GM18526 (cell line): ENCODE measurements around the gene GRIN3A.

Source experiments
- POLR2A ChIP-seq: IDR thresholded peaks from 3 replicates; pipeline ENCODE4 v1.6.1; 2011; ENCODE audit not compliant: insufficient read length; ENCODE audit errors: extremely low read depth

The GRIN3A gene

GRCh38 chr9:101579711-101580545 is 158.5 kb downstream of the GRIN3A start:
- no peak for TF ChIP-seq POLR2A

DNA sequence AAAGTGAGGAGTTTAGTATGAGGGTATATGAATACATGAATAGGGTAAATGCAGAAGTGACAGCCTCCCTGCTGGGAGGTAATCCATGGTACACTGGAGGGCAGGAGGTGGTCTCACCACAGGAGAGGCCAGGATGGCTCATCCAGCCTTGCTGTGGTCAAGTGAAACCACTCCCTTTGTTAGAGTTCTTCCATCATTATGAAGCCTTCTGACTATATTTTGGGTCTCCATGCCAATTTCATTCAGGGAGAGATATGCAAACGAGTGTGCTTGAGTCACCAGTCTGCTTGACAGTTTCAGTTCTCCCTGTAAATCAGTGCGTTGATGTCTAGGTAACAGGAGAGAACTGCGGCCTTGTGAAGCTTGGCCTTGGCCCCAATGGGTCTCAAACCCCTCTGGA is 160.1 kb downstream of the GRIN3A start:
- TF ChIP-seq POLR2A, result no peak

DNA sequence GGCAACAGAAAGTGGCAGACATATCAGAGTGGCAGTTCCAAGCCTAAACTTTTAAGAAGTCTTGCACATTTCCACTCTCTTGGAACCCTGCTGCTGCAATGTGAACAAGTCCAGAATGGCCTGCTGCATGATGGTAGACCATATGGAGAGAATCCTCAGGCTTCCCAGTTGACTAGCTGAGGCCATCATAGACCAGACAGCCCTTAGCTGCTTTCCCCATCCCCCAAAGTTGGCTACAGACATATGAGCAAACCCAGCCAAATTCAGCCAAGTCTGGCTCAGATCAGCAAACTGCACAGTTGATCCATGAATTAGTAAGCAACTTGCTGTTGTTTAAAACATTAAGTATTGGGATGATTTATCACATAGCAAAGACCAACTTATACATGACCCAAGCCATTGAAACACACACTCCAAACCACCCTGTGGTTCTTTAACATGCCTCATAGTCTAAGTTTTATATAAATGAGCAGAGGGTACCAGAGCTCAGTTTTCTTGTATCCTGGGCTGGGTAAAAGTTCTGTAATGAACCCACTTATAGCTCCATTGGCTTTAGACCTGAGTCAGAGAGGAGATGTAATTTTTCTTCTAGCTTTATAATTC is 163.6 kb downstream of the GRIN3A start:
- no peak for TF ChIP-seq POLR2A

DNA sequence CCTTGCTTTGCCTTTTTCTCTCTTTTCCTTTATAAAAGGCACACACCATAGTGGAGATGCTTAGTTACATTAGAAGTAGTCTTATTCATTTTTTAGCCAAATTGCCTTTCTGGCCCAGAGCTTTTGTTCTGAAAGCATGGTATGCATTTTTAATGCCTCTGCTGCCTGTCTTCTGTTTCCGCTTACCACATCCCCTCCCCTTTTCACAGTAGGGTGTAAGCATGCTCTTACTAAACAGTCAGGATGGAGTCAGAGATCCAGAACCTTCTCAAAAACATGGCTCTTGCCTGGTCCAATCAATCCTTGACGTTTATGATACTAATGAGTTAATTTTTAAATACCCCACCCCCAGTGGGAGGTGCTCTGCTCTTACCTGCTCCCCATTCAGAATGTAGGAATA is 166.1 kb downstream of the GRIN3A start:
- TF ChIP-seq POLR2A, result no peak

DNA sequence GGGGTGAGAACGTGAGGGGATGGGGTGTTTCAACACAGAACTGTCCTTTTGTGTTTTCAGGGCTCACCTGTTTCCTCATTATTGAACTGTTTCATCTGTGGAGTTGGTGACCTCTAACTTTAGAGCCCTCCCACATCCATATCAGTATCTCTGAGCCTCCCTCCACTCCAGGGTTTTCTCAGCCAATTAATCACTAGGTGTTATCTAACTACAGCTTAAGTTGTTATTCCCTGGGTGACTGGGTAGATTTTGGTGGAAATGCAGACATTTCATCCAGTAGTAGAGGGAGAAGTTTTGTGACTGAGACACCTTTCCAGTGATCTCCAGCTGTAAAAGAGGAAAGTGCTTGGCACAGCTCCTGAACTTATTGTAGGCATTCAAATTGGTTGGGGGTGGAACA is 167.3 kb downstream of the GRIN3A start:
- no peak for TF ChIP-seq POLR2A

- TF ChIP-seq POLR2A, result no peak
These were observed 168.5 kb downstream of the GRIN3A start for GRCh38 chr9:101569741-101570501.

GRCh38 chr9:101567725-101568350 is 170.6 kb downstream of the GRIN3A start:
- no peak for TF ChIP-seq POLR2A

GRCh38 chr9:101566904-101567724 is 171.3 kb downstream of the GRIN3A start:
- no peak for TF ChIP-seq POLR2A

DNA sequence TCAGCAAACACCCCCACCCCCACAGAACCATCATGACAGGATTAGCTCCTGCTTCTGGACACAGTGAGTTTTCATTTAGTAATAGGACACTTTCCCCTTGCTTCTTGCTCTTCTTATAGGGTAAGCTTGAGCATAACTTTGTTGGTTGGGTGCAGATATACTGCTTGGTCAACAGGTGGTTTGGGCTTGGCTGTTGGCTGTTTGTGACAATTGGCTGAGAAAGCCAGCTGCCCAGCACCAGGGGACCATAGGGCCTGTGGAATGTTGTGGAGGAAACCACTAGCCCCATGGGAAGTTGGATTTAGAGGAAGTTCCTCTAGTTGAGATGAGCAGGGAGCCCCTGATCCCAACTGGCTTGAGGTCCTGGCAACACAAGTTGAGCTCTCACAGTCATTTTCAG is 174.2 kb downstream of the GRIN3A start:
- no peak for TF ChIP-seq POLR2A

DNA sequence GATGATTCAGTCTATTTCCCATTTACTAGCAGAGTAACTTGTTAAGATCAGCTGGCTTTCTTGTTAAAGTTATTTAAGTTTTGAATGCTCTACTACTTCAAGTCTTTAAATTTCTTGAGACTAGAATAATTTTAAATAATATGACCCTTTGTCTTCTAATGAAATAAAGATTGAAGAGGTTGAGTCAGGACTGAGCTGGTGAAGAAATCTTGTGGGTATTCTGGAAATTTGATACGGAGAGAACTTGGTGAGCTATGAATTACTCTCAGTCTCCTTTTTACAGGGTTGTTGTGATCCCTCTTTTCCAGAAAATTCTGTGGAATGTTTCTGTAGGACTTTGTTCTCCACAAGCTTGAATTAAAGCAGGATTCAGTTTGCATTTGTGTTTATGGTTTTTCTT is 175.5 kb downstream of the GRIN3A start:
- no peak for TF ChIP-seq POLR2A

DNA sequence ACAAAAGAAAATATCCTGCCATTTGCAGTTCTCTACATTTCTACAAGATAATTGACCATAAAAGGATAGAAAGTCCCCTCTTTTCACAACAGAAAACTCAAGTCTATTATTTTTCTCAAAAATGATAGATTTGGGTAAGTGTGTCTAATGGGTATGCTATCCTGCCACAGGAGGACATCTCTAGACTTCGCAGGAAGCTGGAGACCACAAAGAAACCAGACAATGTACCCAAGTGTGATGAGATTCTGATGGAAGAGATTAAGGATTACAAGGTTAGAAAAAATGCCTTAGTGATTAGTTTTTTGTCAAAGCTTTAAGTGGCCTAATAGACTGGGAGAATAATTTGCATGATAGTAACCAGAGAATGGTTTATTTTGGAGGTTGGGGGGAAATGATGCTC is 176.7 kb downstream of the GRIN3A start:
- TF ChIP-seq POLR2A, result no peak

DNA sequence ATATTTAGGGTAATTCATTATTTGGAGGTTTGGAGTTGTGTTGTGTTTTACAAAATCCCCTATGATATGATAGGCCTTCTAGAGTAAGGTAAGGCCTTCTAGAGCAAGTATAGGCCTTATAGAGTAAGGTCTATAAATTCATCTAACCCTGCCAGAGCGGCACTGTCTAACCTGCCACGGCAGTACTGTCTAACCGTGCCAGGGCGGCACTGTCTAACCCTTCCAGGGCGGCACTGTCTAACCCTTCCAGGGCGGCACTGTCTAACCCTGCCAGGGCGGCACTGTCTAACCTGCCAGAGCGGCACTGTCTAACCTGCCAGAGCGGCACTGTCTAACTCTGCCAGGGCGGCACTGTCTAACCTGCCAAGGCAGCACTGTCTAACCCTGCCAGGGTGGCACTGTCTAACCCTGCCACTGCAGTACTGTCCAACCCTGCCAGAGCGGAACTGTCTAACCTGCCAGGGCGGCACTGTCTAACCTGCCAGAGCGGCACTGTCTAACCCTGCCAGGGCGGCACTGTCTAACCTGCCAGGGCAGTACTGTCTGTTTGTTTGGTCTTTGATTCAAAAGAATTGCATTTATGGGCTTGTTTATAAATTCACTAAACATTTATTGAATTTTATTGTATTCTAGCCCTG is 195.2 kb downstream of the GRIN3A start:
- TF ChIP-seq POLR2A, result no peak

DNA sequence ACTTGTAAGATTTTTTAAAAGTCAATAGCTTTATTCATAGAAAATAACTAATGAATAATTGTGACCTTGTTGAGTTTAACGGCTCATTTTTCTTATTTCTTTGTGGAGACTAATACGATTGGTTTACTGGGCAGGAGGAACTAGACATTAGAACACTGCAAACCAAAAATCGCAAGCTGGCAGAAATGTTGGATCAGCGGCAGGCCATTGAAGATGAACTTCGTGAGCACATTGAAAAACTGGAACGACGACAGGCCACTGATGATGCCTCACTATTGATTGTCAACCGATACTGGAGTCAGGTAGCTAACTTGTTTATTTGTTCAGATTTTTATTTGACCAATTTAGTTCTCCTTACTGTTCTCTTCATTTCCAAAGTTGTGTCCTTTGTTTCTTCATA is 198.4 kb downstream of the GRIN3A start:
- no peak for TF ChIP-seq POLR2A

DNA sequence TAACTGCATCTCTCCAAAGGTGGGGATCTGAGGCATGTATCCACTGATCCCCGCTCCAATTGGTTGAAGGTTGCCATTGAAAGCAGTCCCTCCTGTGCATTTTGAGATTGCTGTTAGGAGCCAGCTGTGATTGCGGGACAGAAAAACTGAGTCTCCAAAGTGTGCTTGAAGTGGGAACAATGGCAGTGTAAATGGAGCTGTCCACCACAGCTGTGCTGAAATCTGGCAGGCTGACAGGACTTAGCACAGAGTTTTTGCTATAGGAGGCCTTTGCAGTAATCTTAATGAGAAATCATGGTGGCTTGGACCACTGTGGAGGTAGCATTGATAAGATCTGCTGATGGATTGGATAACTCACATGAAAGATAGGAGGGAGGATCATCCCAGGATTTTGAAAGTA is 201.5 kb downstream of the GRIN3A start:
- no peak for TF ChIP-seq POLR2A
